HG03175 (cell line): ENCODE measurements around the gene RELN.

Experiments
- ATAC-seq: cut with Tn5 transposase; IDR thresholded peaks from one replicate; pipeline ENCODE4 v1.9.1; 2021; ENCODE audit warnings: mild to moderate bottlenecking, moderate library complexity; ENCODE audit not compliant: unreplicated experiment

Gene RELN

GRCh38 chr7:103651593-103652377, 337.7 kb downstream of the RELN start:
- ATAC-seq = no peak

DNA sequence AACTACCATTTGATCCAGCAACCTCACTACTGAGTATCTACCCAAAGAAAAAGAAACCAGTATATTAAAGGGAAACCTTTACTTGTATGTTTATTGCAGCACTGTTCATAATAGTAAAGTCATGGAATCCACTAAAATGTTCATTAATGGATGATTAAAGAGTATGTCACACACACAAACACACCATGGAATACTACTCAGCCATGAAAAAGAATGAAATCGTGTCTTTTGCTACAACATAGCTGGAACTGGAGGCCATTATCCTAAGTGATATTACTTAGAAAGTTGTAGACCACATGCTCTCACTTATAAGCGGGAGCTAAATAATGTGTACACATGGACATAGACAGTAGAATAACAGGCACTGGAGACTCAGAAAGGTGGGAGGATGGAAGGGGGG, 340.4 kb downstream of the RELN start:
- no peak for ATAC-seq

GRCh38 chr7:103648135-103648534, 341.3 kb downstream of the RELN start:
- no peak for ATAC-seq

- no peak for ATAC-seq
These were observed 345.1 kb downstream of the RELN start for GRCh38 chr7:103644319-103644718.

DNA sequence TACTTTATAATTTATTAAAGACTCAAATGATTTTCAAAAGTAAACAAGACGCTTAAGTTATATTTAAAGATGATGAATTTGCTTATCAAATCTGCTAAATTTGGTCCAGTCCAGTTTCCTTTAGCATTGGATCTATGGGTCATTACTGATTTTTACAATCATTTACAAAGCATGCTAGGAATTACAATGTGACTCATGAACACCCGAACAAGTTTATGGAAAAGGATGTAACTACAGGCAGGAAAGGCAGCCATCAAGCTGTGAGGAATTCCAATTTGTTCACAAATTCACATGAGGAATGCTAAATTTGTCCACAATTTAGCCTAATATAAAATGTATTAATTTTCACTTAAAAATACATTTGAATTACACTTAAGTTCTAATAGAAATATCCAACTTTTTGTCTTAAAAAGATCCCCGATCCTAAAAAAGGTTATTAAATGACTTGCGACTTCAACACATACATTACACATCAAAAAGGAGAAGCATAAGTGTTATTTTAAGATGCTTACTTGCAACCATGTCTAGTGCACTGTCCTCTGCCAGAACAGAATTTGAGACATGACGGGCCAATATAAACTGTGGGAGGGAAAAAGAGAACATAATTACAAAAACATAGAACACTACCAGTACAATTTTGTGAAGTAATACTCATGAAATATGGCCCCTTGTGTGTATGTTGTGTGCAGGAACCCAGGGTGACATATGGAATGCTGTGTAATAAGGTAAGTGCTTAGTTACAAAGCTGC, 349.3 kb downstream of the RELN start:
- no peak for ATAC-seq

DNA sequence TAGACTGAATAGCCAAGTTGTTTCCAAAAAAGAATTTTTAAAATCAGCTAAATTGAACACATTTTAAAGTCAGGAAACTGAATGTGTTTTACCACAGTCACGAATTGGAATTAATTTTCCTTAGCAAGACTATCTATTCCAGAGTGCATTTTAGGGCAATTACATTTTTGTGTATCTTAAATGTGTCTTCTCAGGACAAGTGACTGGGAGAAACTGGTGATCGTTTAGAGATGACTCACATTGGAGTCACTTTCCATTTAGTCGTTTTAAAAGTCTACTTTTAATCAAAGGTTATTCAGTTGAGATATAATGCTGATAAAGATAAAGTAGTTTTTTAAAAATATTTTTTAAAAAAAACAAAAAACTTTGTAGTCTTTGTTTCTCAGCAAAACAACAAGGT, 351.7 kb downstream of the RELN start:
- ATAC-seq = no peak

- no peak for ATAC-seq
These were observed 352.4 kb downstream of the RELN start for GRCh38 chr7:103637094-103637493.

GRCh38 chr7:103636153-103636552, 353.3 kb downstream of the RELN start:
- ATAC-seq = no peak

DNA sequence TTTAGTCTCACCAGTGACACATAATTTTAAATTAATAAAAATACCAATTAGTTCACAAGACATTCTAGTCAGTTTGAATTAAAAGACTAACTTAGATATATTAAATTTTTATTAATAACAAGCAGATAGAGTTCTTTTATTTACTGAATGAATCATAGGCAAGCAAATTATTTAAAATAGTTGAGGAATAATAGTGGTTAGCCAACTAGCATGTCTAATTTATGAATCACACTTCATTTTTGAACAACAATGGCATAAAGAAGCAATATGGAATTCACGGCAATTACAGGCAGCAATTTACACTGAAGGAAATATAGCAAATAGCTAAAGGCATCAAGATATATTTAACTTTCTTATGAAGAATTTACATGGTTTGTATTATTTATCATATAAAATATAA, 356.5 kb downstream of the RELN start:
- ATAC-seq = no peak

GRCh38 chr7:103632005-103632639, 357.3 kb downstream of the RELN start:
- ATAC-seq = no peak

- no peak for ATAC-seq
These were observed 359.1 kb downstream of the RELN start for GRCh38 chr7:103630318-103630717.

GRCh38 chr7:103628742-103629141, 360.7 kb downstream of the RELN start:
- no peak for ATAC-seq

- no peak for ATAC-seq
These were observed 362.7 kb downstream of the RELN start for GRCh38 chr7:103626776-103627175.

DNA sequence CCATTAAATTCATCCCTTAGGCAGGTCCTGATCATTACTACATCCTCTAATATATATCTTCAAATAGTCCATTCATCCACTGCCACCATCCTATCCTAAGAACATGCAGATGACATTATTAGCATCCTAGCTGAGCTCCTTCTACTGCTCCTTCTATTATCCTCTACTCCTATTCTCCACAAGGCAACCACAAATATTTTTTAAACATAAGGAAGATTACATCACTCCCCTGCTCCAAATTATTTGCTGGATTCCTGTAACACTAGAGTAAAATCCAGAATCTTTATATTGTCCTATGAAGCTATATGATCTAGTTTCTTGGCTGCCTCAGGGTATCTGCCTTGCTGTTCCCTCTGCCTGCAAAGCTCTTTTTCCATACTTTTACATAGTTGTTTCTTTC, 367.2 kb downstream of the RELN start:
- ATAC-seq = no peak

DNA sequence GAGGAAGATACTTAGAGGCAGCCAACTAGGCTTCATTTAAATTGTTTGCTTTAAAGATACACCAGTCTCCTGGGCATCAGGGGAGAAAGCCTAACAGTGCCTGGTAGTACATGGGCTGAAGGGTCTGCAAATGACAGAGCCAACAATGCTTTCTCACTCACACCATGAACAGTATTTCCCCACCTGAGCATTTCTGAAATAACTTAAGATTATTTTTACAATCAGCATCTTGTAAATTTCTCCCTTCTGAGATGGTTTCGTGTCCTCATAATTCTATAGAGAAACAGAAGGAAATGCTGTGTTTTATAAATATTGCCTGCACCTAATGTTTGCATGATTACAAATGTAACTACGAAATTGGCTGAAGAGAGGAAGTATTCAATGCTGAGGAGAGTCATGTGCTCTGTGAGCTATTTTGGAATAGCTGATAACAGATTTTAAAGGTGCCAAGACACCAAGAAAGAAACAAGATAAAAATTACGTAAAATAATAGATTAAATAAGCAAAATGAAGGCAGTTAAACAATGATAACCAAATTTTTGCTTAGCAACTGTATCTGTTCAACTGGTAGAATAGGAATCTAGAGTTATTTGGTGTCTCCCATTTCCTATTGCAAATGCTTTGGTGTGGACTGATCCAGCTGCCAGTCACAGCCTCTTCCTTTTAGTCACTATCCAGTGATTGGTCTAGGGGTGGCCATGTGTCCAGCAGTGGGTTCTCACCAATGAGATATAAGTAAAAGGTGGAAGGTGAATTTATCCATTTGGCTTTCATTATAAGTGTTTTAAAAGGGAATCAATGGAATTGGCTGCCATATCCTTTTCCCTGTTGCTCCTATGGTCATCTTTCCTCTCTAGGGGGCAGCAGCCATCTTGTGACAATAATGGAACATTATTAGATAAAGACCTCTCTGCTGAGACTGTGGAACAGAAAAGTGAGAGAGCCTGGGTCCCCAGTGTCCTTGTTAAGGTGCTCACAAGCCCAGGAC, 375.5 kb downstream of the RELN start:
- no peak for ATAC-seq

- no peak for ATAC-seq
These were observed 379.7 kb downstream of the RELN start for GRCh38 chr7:103609778-103610177.

DNA sequence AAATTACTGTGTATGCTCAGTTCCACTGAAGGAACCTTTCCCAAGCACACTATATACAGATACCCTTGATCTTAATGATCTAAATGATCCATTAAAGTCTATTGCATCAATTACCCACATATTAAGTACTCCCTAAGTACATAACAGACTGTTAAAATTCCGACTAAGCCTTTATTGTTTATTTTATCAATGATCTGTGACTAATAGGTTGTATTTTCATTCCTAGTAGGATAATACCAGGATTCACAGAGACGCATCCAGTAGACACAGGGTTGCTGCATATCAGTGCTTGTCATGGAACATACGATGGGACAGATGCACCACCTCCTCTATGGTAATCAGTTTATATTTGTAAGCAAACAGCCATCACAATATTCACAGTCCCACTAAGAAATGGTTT, 383.8 kb downstream of the RELN start:
- ATAC-seq = no peak

- ATAC-seq = no peak
These were observed 391.0 kb downstream of the RELN start for GRCh38 chr7:103598326-103598905.

- no peak for ATAC-seq
These were observed 391.9 kb downstream of the RELN start for GRCh38 chr7:103597606-103598005.

DNA sequence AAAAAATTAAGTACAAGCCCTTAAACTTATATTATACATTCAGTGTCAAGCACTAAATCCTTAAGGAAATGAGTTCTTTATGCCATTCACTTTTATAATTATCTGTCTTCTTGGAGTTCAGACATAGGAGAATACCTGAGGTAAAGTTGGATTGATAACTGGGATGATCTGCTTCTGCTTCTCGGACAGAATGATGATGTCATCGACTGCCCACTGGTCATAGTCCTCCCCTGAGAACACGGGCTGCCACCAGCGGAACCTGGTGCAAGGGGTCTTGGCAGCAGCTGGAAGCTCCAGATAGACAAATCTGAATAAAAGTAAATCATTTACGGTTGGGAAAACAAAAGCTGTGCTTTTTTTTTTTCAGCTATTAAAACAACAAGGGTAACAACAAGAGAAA, 395.3 kb downstream of the RELN start:
- ATAC-seq = no peak
